Stimulated activated CD8-positive, alpha-beta memory T cell treated with anti-CD3 and anti-CD28 coated beads, Interleukin-7, amount 100 ng/mL, for 24 hours (primary cell): Measurements from ENCODE around the gene CNN3.

Source experiments
- DNase-seq: peaks from one replicate; pipeline ENCODE4 v3.0.0-alpha.2; 2020; ENCODE audit warnings: low read depth

Gene CNN3

GRCh38 chr1:94887603-94888171 lies 39.2 kb downstream of the CNN3 start:
- no peak for DNase-seq

- no peak for DNase-seq
These were observed 39.8 kb downstream of the CNN3 start for GRCh38 chr1:94887106-94887505.

GRCh38 chr1:94886361-94886760 lies 40.5 kb downstream of the CNN3 start:
- no peak for DNase-seq

- no peak for DNase-seq
These were observed 42.4 kb downstream of the CNN3 start for GRCh38 chr1:94884507-94884906.

- no peak for DNase-seq
These were observed 42.8 kb downstream of the CNN3 start for GRCh38 chr1:94884106-94884505.

GRCh38 chr1:94883691-94884090 lies 43.2 kb downstream of the CNN3 start:
- no peak for DNase-seq

- DNase-seq: no peak
These were observed 48.6 kb downstream of the CNN3 start for GRCh38 chr1:94878329-94878728.

GRCh38 chr1:94876362-94876761 lies 50.5 kb downstream of the CNN3 start:
- no peak for DNase-seq

GRCh38 chr1:94875794-94876193 lies 51.1 kb downstream of the CNN3 start:
- no peak for DNase-seq

GRCh38 chr1:94874423-94874822 lies 52.5 kb downstream of the CNN3 start:
- DNase-seq: no peak

- DNase-seq: no peak
These were observed 53.2 kb downstream of the CNN3 start for GRCh38 chr1:94873520-94874351.

GRCh38 chr1:94872771-94873495 lies 54.0 kb downstream of the CNN3 start:
- no peak for DNase-seq

- no peak for DNase-seq
These were observed 55.9 kb downstream of the CNN3 start for GRCh38 chr1:94871031-94871430.

- no peak for DNase-seq
These were observed 60.6 kb downstream of the CNN3 start for GRCh38 chr1:94866164-94866807.

- no peak for DNase-seq
These were observed 61.5 kb downstream of the CNN3 start for GRCh38 chr1:94865360-94865759.

GRCh38 chr1:94864821-94865220 lies 62.1 kb downstream of the CNN3 start:
- no peak for DNase-seq

GRCh38 chr1:94863919-94864318 lies 63.0 kb downstream of the CNN3 start:
- no peak for DNase-seq

GRCh38 chr1:94863297-94863911 lies 63.5 kb downstream of the CNN3 start:
- DNase-seq: no peak

GRCh38 chr1:94862718-94863117 lies 64.2 kb downstream of the CNN3 start:
- no peak for DNase-seq

GRCh38 chr1:94859174-94859573 lies 67.7 kb downstream of the CNN3 start:
- no peak for DNase-seq

GRCh38 chr1:94858276-94858675 lies 68.6 kb downstream of the CNN3 start:
- no peak for DNase-seq

GRCh38 chr1:94856868-94857267 lies 70.0 kb downstream of the CNN3 start:
- DNase-seq: no peak
